Measurements from ENCODE around the gene CKB. TPM values are rescaled to one million over a fixed set of nuclear protein-coding genes. Genes with fewer than 3 reads are reported as not detected.

Gene CKB
- total and polyA plus RNA-seq, 10 donors, result 8.0 to 28.4 (median 16.1) TPM

DNA sequence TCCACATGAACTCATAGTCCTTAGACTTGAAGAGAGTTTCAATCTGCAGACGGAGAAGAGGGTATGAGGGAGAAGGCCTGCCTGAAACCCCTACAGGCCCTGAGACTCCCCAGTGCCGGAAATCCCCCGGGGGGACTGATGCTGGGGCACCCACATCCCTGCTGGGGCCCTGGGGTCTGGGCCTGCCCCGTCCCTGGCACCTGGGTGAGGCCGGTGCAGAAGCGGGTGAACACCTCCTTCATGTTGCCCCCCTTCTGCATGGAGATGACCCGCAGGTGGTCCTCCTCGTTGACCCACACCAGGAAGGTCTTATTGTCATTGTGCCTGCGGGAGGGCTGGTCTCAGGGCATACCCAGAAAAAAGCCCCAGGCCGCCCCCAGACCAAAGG lies 2.4 kb downstream of the CKB start:
- peak overlapping the region in 2 of 8 donors; percentile 42 to 66 for H3K27ac ChIP-seq
- H3K27me3 ChIP-seq (replicated peaks in 1 of 7), result peaks cover 0 to 55% (median 24%) of the 10 kb centered on the region in 7 donors
- intact Hi-C loops (cut with DNase I; ENCODE audit: low total_unique reads), result no loop called here
- no peaks in the 10 kb centered on the region for H3K36me3 ChIP-seq
- no peaks in the 10 kb centered on the region for H3K9me3 ChIP-seq
- H3K4me3 ChIP-seq, result peak overlapping the region in 7 of 8 donors; percentile 35 to 78 (median 61)
- 53 to 82% (median 65%) methylated on average over 3 to 10 of the region's 10 CpGs for WGBS, 5 donors
- H3K4me1 ChIP-seq, result peaks cover 28 to 59% (median 55%) of the 10 kb centered on the region in 6 donors
- DNase-seq, result peak; percentile 77
- TF ChIP-seq POLR2A (IDR thresholded peaks at IDR 0.05), result no peak
- TF ChIP-seq, protein P1, sequence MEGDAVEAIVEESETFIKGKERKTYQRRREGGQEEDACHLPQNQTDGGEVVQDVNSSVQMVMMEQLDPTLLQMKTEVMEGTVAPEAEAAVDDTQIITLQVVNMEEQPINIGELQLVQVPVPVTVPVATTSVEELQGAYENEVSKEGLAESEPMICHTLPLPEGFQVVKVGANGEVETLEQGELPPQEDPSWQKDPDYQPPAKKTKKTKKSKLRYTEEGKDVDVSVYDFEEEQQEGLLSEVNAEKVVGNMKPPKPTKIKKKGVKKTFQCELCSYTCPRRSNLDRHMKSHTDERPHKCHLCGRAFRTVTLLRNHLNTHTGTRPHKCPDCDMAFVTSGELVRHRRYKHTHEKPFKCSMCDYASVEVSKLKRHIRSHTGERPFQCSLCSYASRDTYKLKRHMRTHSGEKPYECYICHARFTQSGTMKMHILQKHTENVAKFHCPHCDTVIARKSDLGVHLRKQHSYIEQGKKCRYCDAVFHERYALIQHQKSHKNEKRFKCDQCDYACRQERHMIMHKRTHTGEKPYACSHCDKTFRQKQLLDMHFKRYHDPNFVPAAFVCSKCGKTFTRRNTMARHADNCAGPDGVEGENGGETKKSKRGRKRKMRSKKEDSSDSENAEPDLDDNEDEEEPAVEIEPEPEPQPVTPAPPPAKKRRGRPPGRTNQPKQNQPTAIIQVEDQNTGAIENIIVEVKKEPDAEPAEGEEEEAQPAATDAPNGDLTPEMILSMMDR (IDR thresholded peaks at IDR 0.05 in 8 of 11, conservative IDR thresholded peaks at IDR 0.05 in 3 of 11), result no peak

DNA sequence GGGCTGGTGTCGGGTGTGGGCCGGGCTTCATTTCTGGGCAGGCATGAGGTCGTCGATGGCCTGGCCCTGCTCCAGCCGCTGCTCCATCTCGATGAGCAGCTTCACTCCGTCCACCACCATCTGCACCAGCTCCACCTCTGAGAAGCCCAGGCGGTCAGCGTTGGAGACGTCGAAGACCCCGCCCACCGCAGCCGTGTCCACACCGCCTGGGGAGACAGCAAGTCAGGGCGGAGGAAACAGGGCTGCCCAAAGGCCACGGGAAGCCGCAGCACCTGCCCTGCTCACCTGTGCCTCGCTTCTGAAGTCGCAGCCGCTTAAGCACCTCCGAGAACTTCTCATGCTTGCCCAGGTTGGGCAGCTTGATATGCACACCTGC lies 2.8 kb downstream of the CKB start:
- H3K36me3 ChIP-seq, result no peaks in the 10 kb centered on the region
- TF ChIP-seq POLR2A (IDR thresholded peaks at IDR 0.05), result no peak
- TF ChIP-seq POLR2AphosphoS5 (IDR thresholded peaks at IDR 0.05), result no peak
- peak overlapping the region in 2 of 8 donors; percentile 5 to 10 for H3K27ac ChIP-seq
- intact Hi-C loops (cut with DNase I; ENCODE audit: low total_unique reads), result loop anchor here (5.0 kb wide), 1 partner anchor 32 kb away; no protein-coding TSS in a partner anchor
- WGBS, 5 donors, result 68 to 89% (median 78%) methylated on average over 21 to 22 of the region's 22 CpGs
- peak; percentile 75 for DNase-seq
- H3K27me3 ChIP-seq (replicated peaks in 1 of 7), result peaks cover 0 to 55% (median 24%) of the 10 kb centered on the region in 7 donors
- H3K4me3 ChIP-seq, result no peak overlapping the region
- no peaks in the 10 kb centered on the region for H3K9me3 ChIP-seq
- H3K4me1 ChIP-seq, result peaks cover 28 to 59% (median 55%) of the 10 kb centered on the region in 6 donors

- DNase-seq, result peak; percentile 69
- intact Hi-C loops (cut with DNase I; ENCODE audit: low total_unique reads), result loop anchor here (5.0 kb wide), 1 partner anchor 33 kb away; no protein-coding TSS in a partner anchor
- WGBS, 5 donors, result 32 to 44% (median 37%) methylated on average over 13 of the region's 13 CpGs
- Histone ChIP-seq H3K4me1 (peaks cover 28 to 59% (median 55%) of the 10 kb centered on the region in 6 donors), H3K4me3 (no peak overlapping the region), H3K27me3 (replicated peaks in 1 of 7) (peaks cover 0 to 54% (median 24%) of the 10 kb centered on the region in 7 donors), H3K9me3 (no peaks in the 10 kb centered on the region), H3K36me3 (no peaks in the 10 kb centered on the region), H3K27ac (peak overlapping the region in 3 of 8 donors; percentile 5 to 18 (median 10))
- TF ChIP-seq POLR2AphosphoS5 (IDR thresholded peaks at IDR 0.05) (no peak), POLR2A (IDR thresholded peaks at IDR 0.05) (no peak)
- TF ChIP-seq, protein P1 (IDR thresholded peaks at IDR 0.05 in 8 of 11, conservative IDR thresholded peaks at IDR 0.05 in 3 of 11), result no peak
These were observed 3.4 kb downstream of the CKB start for GRCh38 chr14:103519043-103519836.

GRCh38 chr14:103518422-103519042 lies 4.1 kb downstream of the CKB start:
- peak; percentile 91 for DNase-seq
- Histone ChIP-seq H3K27me3 (replicated peaks in 1 of 7) (peaks cover 0 to 47% (median 24%) of the 10 kb centered on the region in 7 donors), H3K4me3 (no peak overlapping the region), H3K36me3 (no peaks in the 10 kb centered on the region), H3K4me1 (peaks cover 28 to 63% (median 56%) of the 10 kb centered on the region in 6 donors), H3K9me3 (no peaks in the 10 kb centered on the region), H3K27ac (peak overlapping the region in 3 of 8 donors; percentile 5 to 33 (median 18))
- 44 to 70% (median 48%) methylated on average over 3 to 9 of the region's 9 CpGs for WGBS, 5 donors
- intact Hi-C loops (cut with DNase I; ENCODE audit: low total_unique reads), result loop anchor here (5.0 kb wide), 1 partner anchor 34 kb away; no protein-coding TSS in a partner anchor
- TF ChIP-seq POLR2A (IDR thresholded peaks at IDR 0.05) (no peak), POLR2AphosphoS5 (IDR thresholded peaks at IDR 0.05) (peak; percentile 14 to 63 (median 56))
- TF ChIP-seq, protein P1 (IDR thresholded peaks at IDR 0.05 in 8 of 11, conservative IDR thresholded peaks at IDR 0.05 in 3 of 11), result peak; percentile 73 to 92 (median 89)
